ENCODE data around the gene LUM.
"Not testable (repeated sequence)": the region's sequence is repeated elsewhere in the genome, so short reads cannot be mapped to it uniquely, and the experiment has no call there.

The LUM gene

DNA sequence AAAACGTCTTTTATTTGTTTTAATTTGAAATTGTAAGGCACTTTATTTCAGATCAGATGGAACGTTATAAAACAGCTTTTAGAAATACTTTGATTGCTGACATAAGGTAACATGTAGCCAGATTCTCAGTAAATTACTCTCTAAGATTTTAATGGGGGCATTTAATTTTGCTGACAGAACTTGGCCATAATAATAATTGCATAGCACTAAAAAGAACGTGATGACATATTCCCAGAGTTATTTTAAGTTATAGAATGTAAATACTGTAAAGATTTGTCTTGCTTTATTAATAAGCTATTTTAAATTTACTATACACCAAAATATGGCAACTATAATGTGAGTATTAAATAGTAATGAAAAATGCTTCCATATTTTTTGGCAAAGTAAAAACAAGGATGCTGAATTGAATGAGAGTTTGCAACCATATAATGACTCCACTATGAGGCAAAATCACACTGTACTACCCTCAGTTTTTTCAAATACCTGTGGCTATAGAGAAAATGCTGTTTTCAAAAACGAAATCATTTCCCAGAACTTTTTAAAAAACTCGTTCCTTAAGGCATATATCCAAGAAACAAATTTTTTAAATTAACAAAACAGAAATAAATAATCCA is 876 bp downstream of the LUM start:
- DNase-seq (ENCODE audit: extremely low read depth in 1 of 2, low read depth in 1 of 2): no peak

GRCh38 chr12:91109581-91110310 is 1.5 kb downstream of the LUM start:
- DNase-seq (ENCODE audit: extremely low read depth in 1 of 2, low read depth in 1 of 2): no peak

DNA sequence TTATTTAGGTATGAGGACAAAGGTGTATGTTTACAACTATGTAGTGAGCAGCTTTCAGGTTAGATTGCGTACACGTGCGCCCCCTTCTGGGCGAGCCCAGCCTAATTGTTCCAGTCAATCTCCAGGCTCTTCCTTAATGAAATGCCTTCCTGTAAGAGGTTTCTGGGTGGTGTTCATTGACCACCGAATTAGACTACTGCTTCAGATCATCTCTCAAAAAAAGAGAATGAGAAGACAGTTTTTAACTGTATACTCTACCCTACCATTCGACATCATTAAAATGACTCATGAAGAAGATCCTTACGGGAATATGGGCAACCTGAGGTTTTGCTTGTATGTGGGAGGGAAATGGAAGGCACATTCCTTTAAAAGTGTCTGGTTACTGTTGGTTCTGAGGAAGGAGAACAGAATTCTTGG is 2.1 kb downstream of the LUM start:
- no peak for DNase-seq (ENCODE audit: extremely low read depth in 1 of 2, low read depth in 1 of 2)

GRCh38 chr12:91108196-91108755 is 3.0 kb downstream of the LUM start:
- no peak for DNase-seq (ENCODE audit: extremely low read depth in 1 of 2, low read depth in 1 of 2)

DNA sequence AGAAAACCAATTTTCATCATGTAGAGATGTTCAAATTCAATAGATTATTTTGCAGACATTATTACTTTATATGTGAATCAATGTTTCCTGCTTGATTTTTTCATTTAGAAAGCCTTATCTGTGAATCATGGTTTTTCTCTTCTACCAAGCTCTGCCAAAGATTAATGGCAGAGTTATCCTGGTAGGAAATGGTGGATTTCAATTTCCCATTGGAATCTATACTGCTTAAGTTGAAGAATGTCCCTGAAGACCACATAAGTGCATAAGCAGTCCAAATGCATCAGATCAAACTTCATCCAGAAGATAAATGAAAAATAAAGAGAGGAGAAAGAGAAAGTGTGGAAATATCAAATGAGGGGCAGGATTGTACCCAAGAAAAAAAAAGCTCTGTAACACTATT is 5.0 kb downstream of the LUM start:
- no peak for DNase-seq (ENCODE audit: extremely low read depth in 1 of 2, low read depth in 1 of 2)

DNA sequence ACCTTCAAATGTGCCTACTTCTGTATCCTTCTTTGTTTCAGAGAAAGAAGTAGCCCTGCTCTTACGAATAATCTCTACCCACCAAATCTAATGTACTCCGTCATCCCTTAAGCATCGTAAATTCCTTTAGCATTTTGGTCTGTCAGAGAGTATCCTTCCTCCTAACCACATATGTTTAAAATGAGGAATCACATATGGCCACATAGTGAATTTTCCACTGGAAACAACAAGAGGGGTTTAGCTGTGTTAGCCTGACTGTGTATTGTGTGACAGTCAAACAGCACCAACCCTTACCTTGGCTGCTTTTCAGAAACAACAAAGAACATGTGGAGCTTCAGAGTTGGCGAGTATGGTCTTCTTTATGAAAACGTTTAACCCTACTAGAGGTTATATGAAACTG is 5.5 kb downstream of the LUM start:
- DNase-seq (ENCODE audit: extremely low read depth in 1 of 2, low read depth in 1 of 2): no peak

DNA sequence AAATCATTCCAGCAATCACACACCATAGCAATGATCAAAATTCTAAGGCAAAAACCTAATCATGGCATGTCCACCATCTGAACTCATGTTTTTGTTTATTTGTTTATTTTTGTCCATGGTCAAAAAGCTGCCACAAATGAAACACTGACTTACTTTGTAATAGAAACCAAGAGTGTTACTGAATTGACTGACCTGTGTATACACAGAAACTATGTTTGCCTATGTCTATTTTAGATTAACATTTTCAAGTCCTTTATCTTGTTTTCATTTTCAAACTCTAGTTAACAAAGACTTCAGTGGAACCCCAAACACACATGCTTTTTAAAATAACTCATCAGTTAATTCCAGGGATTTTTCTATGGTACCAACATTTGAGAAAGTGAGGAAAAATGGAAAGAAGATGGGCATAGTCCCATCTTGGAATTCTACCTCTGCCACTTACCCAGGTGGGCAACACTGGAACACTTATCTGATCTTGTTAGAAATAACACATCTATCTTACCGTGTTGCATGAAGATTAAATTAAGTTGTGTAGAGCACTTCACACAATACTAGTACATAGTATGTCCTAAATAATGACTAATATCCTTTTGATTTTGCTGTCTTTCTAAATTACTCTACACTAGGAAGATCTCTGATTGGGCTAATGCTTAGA is 6.4 kb downstream of the LUM start:
- DNase-seq (ENCODE audit: extremely low read depth in 1 of 2, low read depth in 1 of 2): no peak

- DNase-seq (ENCODE audit: extremely low read depth in 1 of 2, low read depth in 1 of 2): no peak
Observed at GRCh38 chr12:91103624-91104023, 7.7 kb downstream of the LUM start.

- DNase-seq (ENCODE audit: extremely low read depth in 1 of 2, low read depth in 1 of 2): no peak
Observed at GRCh38 chr12:91103101-91103500, 8.2 kb downstream of the LUM start.

DNA sequence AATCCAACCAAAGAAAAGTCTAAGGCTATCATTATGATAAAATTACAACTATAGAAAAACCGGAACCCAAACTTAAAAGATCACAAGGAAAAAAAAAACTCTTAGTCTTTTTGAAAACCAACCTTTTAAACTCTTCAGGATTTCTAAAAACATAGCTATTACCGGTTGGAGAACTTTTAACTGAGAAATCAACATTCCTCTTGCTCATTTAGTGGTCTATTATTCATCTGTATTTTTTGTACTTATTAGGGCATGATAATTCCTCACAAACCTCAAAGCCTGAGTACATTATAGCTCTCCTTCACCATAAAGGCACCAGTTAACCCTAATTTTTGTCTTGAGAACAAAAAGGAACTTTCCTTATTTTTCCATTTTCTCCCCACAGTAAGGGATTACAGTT is 10.4 kb downstream of the LUM start:
- no peak for DNase-seq (ENCODE audit: extremely low read depth in 1 of 2, low read depth in 1 of 2)

GRCh38 chr12:91099836-91100235 is 11.5 kb downstream of the LUM start:
- no peak for DNase-seq (ENCODE audit: extremely low read depth in 1 of 2, low read depth in 1 of 2)

GRCh38 chr12:91099341-91099740 is 12.0 kb downstream of the LUM start:
- DNase-seq (ENCODE audit: extremely low read depth in 1 of 2, low read depth in 1 of 2): no peak

DNA sequence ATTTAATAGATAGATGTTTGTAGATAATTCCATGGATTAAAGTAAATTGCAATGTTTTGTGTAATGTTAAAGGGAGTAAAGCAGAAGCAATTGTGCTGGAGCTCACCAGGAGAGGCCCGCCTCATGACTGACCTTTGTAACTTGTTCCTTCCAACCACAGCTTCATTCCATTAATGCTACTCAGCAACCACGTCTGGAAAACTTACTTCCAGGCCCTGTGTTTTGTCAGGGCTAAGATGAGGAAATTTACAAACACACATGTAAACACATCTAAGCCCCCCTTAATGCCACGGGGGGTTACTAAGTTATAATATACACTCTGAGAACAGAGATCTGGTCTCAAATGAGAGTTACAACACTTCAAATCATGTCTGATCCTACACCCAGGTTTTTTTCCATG is 12.4 kb downstream of the LUM start:
- DNase-seq (ENCODE audit: extremely low read depth in 1 of 2, low read depth in 1 of 2): no peak

DNA sequence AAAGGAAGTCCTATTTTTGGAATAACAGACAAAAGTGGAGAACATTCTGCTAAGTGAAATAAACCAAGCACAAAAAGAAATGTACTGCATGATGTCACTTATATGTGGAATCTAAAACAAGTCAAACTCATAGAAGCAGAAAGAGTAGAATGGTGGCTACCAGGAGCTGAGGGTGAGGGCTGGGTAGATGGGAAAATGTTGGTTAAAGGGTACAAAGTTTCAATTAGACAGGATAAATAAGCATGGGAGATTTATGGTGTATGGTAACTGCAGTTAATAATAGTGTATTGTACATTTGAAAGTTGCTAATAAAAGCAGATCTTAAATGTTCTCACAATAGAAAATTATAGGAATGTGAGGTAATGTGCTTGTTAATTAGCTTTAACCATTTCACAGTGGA is 12.8 kb downstream of the LUM start:
- no peak for DNase-seq (ENCODE audit: extremely low read depth in 1 of 2, low read depth in 1 of 2)

- no peak for DNase-seq (ENCODE audit: extremely low read depth in 1 of 2, low read depth in 1 of 2)
Observed at GRCh38 chr12:91094957-91095356, 16.3 kb downstream of the LUM start.

- DNase-seq (ENCODE audit: extremely low read depth in 1 of 2, low read depth in 1 of 2): no peak
Observed at GRCh38 chr12:91094032-91094662, 17.1 kb downstream of the LUM start.

- no peak for DNase-seq (ENCODE audit: extremely low read depth in 1 of 2, low read depth in 1 of 2)
Observed at GRCh38 chr12:91093341-91093740, 18.0 kb downstream of the LUM start.

DNA sequence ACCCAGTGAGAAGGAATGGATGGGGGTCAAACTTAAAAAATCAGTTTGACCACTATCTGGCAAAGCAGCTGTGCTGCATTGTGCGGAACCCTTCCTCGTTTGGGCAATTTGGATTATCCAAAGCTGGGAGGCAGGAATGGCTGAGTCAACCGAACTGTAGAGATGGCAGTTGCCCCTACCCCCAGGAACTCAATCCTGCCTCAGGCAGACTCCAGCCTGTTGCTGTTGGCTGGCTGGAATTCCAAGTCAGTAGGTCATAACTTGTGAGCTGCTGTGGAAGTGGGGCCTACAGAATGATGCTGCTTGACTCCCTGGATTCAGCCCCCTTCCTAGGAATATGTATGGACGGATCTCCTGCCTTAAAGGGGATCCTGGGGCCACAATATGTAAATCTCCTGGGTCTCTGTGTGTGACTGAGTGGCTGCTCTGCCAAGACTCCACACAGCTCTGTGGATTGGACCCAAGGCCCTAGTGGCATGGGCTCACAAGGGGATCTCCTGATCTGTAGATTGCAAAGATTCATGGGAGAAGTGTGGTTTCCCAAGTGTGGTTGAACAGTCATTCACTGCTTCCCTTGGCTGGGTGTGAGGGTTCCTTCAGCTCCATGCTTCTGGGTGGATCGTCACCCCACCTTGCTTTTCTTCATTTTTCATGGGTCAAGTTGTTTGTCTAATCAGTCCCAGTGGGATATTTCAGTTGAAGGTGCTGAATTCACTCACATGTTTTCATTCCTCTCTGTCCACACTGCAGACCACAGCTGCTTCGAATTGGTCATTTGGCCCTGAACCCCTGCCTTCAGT is 19.2 kb downstream of the LUM start:
- DNase-seq (ENCODE audit: extremely low read depth in 1 of 2, low read depth in 1 of 2): no peak

DNA sequence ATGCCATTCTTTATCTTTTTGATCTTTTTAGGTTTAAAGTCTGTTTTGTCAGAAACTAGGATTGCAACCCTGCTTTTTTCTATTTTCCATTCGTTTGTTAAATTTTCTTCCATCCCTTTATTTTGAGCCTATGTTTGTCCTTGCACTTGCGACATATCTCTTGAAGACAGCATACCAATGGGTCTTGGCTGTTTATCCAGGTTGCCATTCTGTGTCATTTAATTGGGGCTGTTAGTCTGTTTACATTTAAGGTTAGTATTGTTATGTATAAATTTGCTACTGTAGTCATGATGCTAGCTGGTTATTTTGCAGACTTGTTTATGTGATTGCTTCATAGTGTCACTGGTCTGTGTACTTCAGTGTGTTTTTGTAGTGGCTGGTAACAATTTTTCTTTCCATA is 21.3 kb downstream of the LUM start:
- not testable (repeated sequence) for DNase-seq (ENCODE audit: extremely low read depth in 1 of 2, low read depth in 1 of 2)

GRCh38 chr12:91080041-91080440 is 31.3 kb downstream of the LUM start:
- DNase-seq (ENCODE audit: extremely low read depth in 1 of 2, low read depth in 1 of 2): no peak

DNA sequence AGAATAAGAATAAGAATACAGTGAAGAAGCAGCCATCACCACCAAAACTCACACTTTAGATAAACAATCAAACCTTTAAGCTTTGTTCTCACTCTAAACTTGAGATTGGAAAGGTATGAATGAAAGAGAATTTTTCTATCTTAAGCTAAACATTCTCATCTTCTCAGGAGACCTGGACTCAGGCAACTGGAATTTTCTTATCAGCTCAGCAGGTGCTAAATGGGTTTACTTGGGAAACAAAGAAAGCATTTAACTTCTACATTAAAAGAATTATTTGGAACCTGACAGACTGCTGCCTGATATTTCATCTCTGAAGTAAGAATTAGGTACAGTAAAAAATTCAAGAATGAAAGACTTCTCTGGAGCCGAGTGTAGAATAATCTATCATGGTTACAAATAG is 32.8 kb downstream of the LUM start:
- no peak for DNase-seq (ENCODE audit: extremely low read depth in 1 of 2, low read depth in 1 of 2)

All from activated CD8-positive, alpha-beta memory T cell treated with anti-CD3 and anti-CD28 coated beads for 1 hour (primary cell).